ENCODE measurements around the gene PRKCE. TPM values are rescaled to one million over a fixed set of nuclear protein-coding genes. Genes with fewer than 3 reads are reported as not detected.

Gene PRKCE
- total RNA-seq, 2 donors from 2014 or later, result 21.7 to 26.9 TPM

DNA sequence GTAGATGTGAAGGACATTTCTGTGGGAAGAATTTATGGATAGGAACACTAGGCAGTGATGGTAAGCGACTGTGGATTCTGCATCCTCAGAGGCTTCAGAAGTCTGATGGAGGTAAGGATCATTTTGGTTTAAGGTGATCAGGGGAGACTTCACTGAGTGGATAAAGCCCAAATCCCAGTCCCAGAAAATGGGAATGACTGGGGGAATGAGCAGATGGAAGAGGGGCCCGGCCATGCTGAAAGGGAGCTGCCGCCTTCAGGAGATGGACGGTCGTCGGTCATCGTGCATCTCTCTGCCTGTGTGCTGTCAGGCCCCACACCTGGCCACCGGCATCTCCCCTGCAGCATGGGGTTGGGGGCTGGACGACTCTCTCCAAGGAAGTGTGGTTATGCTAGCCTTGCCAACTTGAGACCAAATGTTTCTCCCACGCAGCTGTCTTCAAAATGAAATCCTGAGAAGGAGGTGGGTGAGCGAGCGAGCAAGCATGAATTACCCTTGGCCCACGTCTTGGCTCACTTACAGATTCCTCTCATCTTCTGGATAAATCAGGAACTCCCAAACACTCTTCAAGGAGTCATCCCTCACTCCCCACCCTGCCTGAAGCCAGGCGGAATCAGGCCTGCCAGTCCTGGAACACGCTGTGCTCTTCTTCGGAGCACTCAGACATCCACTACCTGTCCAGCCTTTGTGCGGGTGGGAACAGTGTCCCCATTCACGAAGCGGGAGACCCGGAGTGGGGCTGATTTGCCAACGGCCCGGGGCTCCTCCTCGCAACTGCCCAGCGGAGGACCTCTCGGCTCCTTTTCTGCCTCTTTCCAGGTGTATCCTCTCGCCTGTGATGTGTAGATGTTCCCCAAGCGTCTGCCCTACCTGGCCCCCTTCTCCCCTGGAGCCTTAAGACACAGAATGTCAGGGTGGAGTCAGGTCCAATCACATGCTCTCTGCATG lies 85.6 kb downstream of the PRKCE start:
- no peak for DNase-seq (ENCODE audit: low spot score)
- intact Hi-C loops (cut with DNase I), result no loop called here

- intact Hi-C loops (cut with DNase I), result no loop called here
- no peak for DNase-seq (ENCODE audit: low spot score)
Observed at GRCh38 chr2:45739796-45740485, 88.5 kb downstream of the PRKCE start.

DNA sequence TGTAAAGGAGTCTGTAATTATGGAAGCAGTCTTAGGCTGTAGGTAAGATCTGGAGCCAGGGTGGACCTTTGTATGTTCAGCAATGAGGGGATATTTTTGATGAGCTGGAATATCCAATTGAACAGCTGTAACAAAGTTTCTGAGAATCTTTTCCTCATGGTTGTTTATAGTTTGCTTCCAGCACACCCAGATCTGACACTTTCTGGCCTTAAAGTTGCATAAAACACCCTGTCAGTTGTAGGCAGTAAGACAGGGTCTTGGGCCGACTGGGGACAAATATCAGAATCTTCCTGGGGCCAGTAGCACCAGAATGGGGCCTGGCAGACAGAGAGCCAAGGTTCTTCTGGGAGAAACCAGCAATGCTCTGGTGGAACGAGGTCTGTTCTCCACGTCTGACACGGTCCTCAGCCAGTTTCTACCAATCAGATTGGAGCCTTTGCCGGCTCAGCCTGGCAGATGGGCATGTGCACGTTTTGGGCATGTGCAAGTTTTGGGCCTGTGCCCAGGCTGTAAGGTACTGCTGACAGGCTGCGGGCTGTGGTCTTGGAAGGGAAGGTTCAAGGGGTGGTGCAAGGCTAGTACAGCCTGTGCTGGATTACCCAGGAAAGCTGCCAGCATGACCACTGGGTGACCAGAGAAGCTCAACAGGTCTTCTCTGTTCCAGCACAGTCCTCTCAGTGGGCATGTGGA lies 89.8 kb downstream of the PRKCE start:
- no peak for DNase-seq (ENCODE audit: low spot score)

GRCh38 chr2:45743531-45744396 lies 92.3 kb downstream of the PRKCE start:
- DNase-seq (ENCODE audit: low spot score), result no peak
- intact Hi-C loops (cut with DNase I), result no loop called here

More for the DNA sequence above, 89.8 kb downstream of the PRKCE start:
- intact Hi-C loops (cut with DNase I), result no loop called here

GRCh38 chr2:45745231-45745630 lies 93.8 kb downstream of the PRKCE start:
- intact Hi-C loops (cut with DNase I), result no loop called here
- no peak for DNase-seq (ENCODE audit: low spot score)

GRCh38 chr2:45746888-45747287 lies 95.4 kb downstream of the PRKCE start:
- no peak for DNase-seq (ENCODE audit: low spot score)
- intact Hi-C loops (cut with DNase I), result no loop called here

DNA sequence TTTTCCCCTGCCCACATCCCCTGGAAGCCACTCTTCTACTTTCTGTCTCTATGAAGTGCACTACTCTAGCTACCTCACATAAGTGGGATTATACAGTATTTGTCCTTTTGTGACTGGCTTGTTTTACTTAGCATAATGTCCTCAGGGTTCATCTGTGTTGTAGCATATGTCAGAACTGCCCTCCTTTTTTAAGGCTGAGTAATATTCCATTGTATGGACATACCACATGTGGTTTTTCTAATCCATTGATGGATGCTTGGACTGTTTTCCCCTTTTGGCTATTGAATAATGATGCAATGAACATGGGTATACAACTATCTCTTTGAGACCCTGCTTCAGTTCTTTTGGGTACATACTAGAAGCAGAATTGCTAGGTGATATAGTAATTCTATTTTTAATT lies 95.9 kb downstream of the PRKCE start:
- DNase-seq (ENCODE audit: low spot score), result no peak
- intact Hi-C loops (cut with DNase I), result no loop called here

DNA sequence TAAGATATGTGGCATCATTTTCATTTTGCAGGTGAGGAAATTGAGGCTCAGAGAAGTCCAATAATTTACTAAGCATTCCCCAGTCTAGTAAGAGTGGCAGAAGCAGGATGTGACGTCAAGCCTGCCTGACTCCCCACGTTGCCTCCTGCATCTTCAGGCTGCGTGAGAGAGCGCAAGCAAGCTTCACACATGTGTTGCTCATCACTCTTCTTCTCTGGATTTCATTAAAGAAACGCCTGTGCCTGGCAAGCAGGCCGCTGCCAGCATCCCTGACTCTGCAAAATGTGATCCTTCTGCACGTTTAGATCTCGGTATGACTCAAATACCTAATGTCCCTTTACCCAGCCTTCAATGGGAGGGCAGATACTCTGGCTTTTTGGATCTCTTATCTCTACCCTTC lies 96.8 kb downstream of the PRKCE start:
- intact Hi-C loops (cut with DNase I), result no loop called here

GRCh38 chr2:45750001-45750400 lies 98.5 kb downstream of the PRKCE start:
- DNase-seq (ENCODE audit: low spot score), result no peak
- intact Hi-C loops (cut with DNase I), result no loop called here

More for the DNA sequence above, 96.8 kb downstream of the PRKCE start:
- no peak for DNase-seq (ENCODE audit: low spot score)

DNA sequence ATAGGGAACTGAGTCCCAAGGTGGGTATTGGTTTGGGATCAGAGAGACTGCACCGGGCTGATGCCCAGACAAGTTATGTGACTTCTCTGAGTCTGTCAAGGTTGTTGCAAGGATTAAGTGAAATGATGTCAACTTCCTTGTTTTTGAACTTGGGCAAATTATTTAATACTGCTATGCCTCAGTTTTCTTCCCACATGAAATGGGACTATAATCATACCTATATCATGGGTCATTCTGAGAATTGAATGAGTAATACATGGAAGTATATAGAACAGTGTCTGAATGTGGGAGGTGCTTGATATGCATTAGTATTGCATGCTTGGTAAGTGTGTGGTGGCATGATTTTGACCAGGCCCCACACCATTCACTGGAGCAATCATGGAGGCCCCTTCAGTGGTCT lies 99.0 kb downstream of the PRKCE start:
- no peak for DNase-seq (ENCODE audit: low spot score)
- intact Hi-C loops (cut with DNase I), result no loop called here

DNA sequence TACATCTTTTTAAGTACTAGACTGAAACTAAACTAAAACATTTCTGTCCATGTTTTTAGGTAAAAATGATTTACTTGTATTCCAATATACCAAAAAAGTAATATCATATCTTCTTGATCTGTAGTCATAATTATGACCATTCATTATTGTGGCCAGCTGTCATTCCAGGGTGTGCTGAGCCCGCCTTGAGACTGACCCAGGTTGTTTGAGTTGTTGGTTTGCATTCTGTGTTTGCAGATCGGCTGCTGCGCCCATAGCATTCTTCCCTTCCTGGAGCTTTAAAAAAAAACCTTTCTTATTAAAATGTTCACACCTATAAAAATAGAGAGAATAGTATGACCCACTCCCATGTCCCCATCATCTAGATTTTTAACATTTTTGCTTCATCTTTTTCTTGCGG lies 101.9 kb downstream of the PRKCE start:
- intact Hi-C loops (cut with DNase I), result no loop called here
- no peak for DNase-seq (ENCODE audit: low spot score)

- no peak for DNase-seq (ENCODE audit: low spot score)
- intact Hi-C loops (cut with DNase I), result no loop called here
Observed at GRCh38 chr2:45754131-45755010, 102.9 kb downstream of the PRKCE start.

- intact Hi-C loops (cut with DNase I), result no loop called here
- DNase-seq (ENCODE audit: low spot score), result no peak
Observed at GRCh38 chr2:45755585-45756335, 104.3 kb downstream of the PRKCE start.

DNA sequence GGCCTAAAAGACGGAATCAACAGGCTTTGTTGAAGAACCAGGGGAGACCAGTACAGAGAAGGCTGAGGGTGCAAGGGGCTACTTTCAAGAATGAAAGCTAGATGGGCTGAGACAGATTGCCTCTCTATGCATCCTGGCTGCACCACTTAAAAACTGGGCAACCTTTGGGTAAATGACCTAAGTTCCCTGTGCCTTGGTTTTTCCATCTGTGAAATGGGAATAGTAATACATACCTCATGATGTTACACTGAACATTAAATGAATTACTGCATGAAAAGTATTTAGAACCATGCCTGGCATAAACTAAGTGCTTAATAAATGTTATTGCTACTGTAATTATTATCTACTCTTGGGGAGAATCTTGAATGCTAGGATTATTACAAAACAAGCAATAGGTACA lies 106.5 kb downstream of the PRKCE start:
- intact Hi-C loops (cut with DNase I), result no loop called here
- no peak for DNase-seq (ENCODE audit: low spot score)

GRCh38 chr2:45759310-45759851 lies 107.9 kb downstream of the PRKCE start:
- intact Hi-C loops (cut with DNase I), result no loop called here
- DNase-seq (ENCODE audit: low spot score), result no peak

DNA sequence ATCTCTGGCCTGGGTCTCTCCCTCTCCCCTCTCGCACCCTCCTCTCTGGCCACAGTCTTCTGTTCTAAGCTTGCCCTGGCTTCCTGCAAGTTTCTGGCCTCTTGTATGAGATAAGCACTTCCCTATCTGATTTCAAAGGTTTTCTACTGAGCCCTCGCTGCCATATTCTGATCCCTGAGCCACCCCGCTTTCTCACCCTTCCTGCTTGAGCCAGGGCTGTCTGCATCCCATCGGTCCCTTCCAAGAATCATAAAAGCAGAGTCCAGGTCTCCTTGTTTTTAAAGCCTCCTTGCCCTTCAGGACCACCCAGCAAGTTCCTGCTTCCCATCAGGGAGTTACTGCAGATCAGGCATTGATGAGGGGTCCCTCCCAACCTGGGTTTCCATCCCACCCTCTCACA lies 110.2 kb downstream of the PRKCE start:
- DNase-seq (ENCODE audit: low spot score), result no peak
- intact Hi-C loops (cut with DNase I), result no loop called here

- intact Hi-C loops (cut with DNase I), result no loop called here
- DNase-seq (ENCODE audit: low spot score), result no peak
Observed at GRCh38 chr2:45763255-45763654, 111.8 kb downstream of the PRKCE start.

All from posterior vena cava (tissue), 2 donors.